HG03460 (cell line): ENCODE data around the gene TRIM25.

Source experiments
- ATAC-seq: cut with Tn5 transposase; IDR thresholded peaks from one replicate; pipeline ENCODE4 v1.9.1; 2021; ENCODE audit not compliant: unreplicated experiment

The TRIM25 gene

DNA sequence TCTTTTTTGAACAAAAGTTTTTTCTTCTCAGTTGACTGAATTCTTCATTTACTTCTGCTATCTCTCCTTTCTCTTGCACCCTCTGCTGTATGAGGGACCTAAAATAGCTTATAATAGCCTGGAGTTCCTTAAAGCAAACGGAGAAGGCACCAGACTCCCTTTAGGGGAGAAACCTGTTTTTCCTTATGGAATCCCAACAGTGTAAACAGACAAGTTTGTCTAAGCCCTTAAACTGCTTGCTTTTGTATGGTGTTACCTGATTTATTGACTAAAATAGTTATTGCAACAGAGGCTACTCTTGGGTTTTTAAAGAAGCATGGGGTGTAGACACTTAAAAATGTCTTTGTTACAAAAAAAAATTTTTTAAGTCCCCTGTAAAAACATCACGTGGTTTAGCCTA, 12.9 kb upstream of the TRIM25 start:
- ATAC-seq, result no peak

DNA sequence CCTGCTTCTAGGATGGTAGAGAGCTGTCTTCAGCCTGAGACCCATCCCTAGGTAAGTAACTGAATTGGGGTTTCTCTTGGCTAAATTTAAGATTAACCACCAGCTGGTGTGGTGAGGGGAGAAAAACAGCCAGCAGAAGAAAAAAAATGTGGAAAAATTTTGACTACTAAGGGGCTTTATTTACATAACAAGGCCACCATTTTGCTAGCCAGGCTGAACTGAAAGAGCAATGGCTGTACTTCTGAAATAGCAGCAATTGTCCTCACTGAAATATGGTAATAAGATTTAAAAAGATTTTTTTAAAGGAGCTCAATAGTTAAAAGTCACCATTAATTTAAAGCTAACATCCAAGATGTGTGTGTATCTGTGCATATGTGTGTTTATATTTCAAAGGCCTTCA, 12.4 kb upstream of the TRIM25 start:
- ATAC-seq, result no peak

DNA sequence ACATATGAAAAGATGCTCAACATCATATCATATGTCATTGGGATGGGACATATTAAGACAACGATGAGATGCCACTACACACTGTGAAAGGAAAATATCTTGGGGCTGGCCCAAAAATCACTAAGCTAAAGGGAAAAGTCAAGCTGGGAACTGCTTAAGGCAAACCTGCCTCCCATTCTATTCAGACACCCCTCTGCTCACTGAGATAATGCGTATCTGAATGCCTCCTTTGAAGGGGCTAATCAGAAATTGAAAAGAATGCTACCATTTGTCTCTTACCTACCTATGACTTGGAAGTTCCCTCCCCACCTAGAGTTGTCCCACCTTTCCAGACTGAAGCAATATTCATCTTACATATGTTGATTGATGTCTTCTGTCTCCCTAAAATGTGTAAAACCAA, 11.2 kb upstream of the TRIM25 start:
- no peak for ATAC-seq

DNA sequence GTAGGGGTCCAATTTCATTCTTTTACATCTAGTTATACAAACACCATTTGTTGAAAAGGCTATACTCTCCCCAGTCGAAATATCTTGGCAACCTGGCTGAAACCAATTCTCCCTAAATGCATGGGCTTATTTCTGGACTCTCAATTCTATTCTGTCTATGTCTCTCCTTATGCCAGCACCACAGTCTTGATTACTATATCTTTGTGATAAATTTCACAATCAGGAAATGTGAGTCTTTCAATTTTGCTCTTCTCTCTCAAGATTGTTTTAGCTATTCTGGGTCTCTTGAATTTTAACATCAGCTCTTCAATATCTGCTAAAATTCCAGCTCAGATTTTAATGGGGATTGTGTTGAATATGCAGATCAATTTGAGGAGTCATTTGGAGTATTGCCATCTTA, 5.9 kb upstream of the TRIM25 start:
- no peak for ATAC-seq

DNA sequence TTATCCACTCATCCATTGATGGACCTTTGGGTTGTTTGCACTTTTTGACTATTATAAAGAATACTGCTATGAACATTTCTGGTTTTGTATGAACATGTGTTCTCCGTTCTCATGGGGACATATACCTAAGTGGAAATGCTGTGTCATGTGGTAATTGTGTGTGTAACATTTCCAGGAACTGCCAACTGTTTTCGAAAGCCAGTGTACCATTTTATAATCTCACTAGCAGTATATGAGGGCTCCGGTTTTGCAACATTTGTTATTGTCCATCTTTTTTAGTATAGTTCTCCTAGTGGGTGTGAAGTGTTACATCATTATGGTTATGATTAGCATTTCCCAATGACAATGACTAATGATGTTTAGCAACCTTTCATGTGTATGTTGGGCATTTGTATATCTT, 5.1 kb upstream of the TRIM25 start:
- no peak for ATAC-seq

DNA sequence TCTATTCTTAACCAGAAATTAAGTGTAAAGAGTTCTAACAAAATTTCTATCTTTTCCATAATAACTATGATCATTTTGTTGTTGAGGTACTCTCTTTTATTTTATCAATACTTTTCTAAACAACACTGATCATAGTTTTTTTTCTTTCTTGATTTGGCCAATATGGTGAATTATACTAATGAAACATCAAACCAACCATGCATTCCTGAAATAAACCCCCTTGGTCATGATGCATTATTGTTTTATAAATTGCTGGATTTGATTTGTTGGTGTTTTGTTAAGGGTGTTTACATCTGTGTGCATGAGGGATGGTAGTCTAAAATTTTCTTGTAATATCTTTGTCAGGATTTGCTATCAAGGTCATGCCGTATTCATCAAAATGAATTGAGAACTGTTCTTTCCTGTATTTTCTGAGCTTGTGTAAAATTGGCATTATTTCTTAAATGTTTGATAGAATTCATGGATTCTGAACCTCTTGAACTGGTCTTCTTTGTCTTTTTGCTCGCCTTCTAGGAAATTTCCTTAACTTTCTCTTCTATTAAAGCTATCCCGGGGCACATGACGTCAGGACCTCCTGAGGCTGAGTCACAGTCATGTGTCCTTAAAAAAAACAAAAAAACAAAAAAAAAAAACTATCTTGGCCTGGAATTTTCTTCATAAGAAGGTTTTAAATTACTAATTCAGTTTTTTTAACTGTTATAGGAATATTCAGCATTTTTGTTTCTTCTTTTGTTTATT, 3.9 kb upstream of the TRIM25 start:
- ATAC-seq, result no peak

DNA sequence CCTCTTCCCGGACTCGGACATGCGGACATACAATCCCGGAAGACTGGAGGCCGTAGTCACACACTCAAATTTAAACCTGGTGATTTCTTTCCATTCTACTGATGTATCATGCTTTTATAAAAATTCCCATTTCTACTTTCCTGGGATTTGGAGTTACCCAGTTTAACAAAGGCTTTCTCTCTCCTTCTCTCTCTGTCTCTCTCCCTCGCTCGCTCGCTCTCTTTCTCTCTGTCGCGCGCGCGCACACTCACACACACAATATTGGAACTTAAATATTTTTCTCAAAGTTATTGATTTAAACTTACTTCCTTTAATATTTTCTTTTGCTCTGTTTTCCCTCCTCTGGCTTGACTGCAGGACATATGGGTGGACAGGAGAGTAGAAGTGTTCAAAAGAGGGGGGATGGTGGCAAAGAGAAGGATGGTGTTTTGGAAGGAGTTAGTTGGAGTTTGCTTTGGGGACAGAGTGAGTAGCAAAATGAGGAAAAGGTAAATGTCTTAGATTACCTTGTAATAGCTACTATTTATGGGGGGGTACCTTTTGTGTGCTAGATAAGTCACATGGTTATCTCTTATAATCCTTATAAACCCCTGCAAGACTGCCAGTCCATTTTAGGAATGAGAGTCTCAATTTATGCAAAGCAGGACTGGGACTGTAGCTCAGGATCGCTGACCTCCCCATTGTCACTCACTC, 878 bp upstream of the TRIM25 start:
- ATAC-seq, result no peak

DNA sequence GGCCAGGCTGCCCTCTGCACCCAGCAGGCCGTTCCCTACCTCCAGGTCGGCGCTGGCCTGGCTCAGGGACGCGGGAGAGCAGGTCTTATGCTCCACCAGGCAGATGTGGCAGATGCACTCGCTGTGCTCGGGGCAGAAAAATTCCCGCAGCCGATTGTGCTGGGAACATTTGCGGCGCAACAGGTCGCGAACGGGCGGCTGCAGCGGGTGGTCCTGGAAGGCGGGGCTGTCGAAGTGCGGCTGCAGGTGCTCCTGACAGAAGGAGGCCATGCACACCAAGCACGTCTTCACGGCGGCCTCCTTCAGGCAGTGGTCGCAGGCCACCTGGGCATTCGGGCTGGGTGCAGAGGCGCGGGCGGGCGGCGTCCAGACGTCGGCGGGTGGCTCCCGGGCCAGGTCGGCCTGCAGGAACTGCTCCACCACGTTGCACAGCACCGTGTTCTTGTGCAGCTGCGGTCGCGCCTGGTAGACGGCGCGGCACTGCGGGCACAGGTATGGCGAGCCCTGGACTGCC, 439 bp downstream of the TRIM25 start:
- ATAC-seq, result peak; percentile 38

DNA sequence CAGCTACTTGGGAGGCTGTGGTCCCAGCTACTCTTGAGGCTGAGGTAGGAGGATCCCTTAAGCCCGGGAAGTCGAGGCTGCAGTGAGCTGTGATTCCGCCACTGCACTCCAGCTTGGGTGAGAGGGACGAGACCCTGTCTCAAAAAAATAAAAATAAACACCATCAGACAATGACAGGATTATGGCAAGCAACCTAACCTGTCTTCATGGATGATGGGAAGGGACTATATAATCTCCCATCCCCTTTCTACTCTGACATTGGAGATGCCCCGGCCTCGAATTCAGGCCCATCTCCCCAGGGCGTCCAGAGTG, 893 bp downstream of the TRIM25 start:
- no peak for ATAC-seq

DNA sequence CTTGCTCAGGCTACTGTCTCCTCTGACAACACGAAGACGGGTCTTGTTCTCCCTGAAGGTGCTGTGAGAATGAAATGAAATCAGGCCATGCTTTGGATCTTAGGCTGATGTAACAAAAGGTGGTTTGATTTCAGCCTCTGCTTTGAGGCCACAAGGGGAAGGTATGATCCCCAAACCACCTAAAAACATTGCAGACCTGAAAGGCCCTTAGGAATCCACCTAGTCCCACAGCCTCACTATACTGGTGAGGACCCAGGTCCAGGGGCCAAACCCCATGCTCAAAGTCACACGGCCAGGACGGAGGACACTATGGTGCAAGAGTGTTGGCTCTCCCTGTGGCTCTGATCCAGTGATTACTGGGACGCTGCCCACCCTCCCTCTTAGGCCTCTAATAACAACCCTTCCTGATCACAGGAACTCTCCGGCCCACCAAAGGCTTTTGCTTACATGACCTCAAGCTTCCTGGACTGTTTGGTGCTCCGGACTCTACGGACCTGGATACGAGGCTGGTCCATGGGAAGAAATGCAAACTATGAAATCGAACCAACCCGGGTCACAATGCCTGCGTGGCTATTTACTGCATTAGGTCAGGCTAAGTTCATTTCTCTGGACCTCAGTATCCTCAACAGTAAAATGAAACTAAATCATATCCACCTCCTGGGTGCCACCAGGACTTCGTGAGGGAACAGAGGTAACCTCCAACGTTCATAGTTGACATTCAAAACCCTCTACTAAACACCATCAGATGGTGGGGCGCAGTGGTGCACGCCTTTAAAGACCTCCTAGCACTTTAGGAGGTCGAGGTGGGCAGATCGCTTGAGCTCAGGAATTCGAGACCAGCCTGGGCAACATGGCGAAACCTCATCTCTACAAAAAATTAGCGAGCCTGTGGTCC, 1.5 kb downstream of the TRIM25 start:
- no peak for ATAC-seq

DNA sequence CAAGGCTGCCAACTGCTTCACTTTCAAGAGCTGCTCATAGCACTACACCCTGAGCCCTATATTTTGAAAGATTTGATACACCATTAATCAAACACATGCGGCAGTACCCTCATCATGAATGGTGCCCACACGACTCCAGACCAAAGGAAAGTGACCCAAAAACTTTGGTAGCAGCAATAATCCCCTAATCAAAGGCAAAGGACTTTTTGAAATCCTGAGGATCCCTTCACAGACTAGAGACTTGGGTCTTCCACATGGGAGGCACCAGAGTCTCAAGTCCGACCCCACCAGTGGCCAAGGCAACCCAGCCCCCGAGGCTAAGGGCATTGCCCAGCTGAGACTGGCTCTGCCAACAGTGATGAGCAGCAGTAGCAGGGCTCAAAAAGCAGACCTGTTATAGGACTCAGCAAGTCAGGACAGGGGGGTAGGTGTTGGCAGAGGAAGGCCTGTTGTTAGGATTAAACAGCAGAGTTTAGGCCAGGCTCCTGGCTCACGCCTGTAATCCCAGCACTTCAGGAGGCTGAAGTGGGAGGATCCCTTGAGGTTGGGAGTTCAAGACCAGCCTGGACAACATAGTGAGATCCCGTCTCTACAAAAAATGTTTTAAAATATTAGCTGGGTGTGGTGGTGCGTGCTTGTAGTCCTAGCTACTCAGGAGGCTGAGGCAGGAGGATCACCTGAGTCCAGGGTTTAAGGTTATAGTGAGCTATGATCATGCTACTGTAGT, 3.2 kb downstream of the TRIM25 start:
- no peak for ATAC-seq

DNA sequence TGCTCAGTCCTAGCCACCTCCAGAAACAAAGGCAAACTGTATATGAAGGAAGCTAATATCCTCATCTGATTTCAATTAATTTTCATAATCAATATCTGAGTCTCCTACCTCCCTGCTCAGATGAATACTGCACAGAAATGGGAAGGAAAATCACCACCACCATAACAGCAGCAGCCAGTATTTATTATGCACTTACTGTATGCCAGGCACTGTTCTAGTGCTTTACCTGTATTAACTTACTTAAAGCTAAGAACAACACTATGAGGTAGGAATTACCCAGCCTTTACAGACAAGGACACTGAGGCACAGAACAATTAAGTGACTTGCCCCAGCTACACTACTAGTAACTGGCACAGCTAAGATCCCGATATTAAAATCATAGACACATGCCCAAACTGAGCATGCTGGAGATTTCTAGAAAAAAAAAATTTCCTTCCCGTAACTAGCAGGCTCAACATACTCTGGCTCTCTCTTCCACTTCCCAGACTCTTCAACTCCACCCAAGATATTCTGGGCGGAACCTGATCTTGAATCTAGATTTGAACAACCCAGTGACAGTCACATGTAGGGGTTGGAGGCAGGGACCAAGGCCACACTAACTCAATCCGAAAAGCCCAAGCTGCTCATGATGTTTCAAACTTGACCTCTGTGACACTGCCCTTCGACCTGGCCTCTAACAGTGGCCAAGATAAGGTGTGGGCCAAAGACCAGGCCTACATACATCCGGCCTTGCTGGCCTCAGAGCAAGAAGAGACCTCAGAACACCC, 3.9 kb downstream of the TRIM25 start:
- ATAC-seq, result no peak

DNA sequence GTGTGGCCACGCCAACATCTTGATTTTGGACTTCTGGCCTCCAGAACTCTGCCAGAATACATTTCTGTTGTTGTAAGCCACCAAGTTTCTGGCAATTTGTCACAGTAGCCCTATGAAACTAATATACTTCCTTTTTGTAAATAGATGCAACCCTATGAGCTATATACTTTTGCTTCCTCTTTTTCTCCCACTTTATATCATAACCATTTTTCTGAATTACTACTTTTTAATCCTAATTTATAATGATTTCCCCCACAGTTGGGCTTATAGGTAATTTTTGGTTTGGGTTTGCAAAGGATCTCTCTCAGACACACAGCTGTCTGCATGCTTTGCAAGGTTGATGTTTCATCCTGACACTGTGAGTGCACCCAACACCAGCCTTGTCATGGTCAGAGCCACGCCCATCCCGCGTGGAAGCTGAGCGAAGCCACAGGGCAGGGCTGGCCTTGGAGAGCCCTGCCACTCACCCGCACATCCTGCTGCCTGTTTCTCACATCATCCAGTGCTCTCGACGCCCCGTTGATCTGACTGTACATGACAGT, 5.8 kb downstream of the TRIM25 start:
- ATAC-seq, result peak; percentile 90

DNA sequence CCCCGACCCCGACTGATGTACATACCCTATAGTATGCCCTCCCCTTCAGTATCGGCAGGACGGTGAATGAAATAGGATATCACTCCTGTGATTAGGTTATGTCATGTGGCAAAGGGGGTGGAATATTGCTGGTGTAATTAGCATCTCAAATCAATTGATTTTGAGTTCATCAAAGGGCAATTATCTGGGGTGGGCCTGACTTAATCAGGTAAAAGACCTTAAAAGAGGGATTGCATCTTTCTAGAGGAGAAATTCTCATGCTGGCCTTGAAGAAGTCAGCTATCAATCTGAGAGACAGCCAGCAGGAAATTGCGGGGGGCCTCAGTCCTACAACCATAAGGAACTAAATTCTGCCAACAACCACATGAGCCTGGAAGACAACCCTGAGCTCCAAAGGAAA, 10.3 kb downstream of the TRIM25 start:
- no peak for ATAC-seq

DNA sequence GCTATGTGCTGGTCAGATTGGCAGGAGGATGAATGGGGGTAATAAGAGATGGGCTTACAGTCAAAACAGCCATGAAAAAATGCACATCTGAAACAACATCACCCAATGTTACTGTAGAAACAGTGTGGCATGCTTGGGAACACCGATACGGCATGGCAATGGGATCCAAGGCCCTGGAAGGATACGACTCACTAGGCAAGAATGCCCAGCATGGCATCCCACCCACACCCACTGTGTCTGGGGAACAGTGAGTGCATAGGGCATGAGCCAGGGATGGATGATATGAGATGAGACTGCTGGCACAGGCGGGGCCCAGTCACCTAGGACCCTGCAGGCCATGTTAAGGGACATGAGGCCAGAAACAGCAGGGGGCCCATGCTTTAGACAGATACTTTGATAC, 11.5 kb downstream of the TRIM25 start:
- no peak for ATAC-seq

DNA sequence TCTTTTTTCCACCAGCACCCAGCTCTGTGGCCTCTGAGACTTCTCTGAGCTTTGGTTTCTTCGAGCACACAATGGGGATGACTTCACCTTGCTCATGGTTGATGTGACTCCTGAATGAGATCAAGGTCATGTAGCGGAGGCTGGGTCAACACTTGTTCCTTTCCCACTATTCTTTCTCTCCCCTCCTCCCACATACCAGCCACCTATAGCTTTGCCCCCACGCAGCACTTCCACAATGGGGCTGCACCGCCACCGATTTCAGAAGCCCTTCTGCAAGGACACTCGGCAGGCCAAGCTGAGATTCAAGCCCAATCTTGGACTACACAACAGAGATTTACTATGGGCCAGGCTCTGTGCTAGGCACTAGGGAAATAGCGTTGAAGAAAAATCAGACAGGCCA, 14.4 kb downstream of the TRIM25 start:
- no peak for ATAC-seq

DNA sequence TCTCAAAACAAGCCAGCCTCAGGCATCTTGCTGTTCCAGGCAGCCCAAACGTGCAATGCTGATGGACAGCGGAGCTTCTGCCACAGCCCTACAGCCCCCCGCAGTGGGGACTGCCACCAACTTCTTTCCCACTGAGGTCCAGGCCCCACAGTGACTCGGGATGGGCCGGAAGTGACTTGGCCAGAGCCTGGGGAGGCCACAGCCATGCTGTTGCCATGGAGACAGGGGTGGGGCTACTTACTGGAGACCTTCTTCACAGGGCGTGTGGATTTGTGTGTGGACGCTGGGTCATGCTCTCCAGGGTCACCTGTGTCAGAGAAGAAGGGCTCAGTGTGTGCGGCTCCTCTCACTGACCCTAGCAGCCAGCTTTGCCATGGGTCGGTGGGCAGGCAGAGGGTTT, 15.0 kb downstream of the TRIM25 start:
- no peak for ATAC-seq

DNA sequence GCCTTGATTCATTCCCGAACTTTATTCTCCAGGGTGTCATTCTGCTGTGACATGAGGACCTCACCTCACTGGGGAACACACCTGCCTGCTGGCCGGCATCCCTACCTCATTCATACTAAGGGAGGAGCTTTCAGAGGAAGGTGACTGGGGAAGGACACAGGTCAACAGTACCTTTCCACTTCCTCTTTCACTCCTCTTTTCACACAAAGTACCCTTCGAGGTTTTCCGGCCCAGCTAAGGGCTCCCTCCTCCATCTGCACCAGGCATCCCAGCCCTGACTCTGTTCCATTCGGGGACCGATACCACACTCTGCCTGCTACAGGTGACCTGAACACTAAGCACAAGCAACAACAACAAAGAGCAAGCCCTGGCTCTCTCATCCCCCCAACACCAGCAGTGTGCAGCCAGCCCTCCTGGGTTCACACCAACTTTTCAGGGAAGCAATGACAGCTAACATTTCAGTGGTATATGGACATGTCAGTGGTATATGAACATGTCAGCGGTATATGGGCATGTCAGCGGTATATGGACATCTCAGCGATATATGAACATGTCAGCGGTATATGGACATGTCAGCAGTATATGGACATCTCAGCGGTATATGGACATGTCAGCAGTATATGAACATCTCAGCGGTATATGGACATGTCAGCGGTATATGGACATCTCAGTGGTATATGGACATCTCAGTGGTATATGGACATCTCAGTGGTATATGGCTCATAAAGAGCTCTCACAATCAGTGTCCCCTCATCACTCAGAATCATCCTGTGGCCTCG, 16.0 kb downstream of the TRIM25 start:
- no peak for ATAC-seq

DNA sequence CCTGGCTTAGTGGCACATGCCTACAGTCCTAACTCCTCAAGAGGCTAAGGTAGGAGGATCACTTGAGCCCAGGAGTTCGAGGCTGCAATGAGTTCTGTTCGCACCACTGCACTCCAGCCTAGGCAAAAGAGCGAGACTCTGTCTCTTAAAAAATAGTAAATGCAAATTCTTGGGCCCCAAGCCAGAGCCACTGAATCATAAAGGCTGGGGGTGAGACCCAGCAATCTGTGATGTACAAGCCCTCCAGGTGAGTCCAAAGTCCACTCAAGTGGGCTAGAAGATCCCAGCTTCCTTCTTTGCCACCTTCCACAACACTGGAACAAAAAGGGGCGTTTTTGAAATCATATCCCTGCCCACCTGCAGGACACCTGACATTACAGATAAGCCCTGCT, 16.9 kb downstream of the TRIM25 start:
- no peak for ATAC-seq
